SU-DHL-6 (cell line): ENCODE results near the gene IL4R.

Experiments used
- H2AFZ ChIP-seq: fragments of 200-600 bp; sonication (generic); 2 replicates; pipeline ENCODE4 v1.6.1; 2014; ENCODE audit warnings: low read depth, mild to moderate bottlenecking, moderate library complexity, mixed read lengths, antibody characterized with exemption, low read length; ENCODE audit not compliant: severe bottlenecking
- H3F3A ChIP-seq: fragments of 200-600 bp; shearing (Covaris generic); 2 replicates; pipeline ENCODE4 v1.6.0; 2016; ENCODE audit warnings: antibody characterized with exemption, mild to moderate bottlenecking; ENCODE audit not compliant: insufficient read depth
- H3K27ac ChIP-seq: fragments of 200-600 bp; sonication (generic); 2 replicates; pipeline ENCODE4 v1.5.1; 2016; ENCODE audit warnings: low read depth, mild to moderate bottlenecking, low read length, moderate library complexity, mixed read lengths
- H3K27me3 ChIP-seq: fragments of 200-600 bp; sonication (generic), shearing (Covaris generic); 2 replicates; pipeline ENCODE4 v1.6.0; 2014; ENCODE audit warnings: mild to moderate bottlenecking, low read length
- H3K36me3 ChIP-seq: fragments of 200-600 bp; sonication (generic); 2 replicates; pipeline ENCODE4 v1.6.1; 2014; ENCODE audit warnings: mild to moderate bottlenecking, low read length, mixed read lengths
- H3K4me2 ChIP-seq: fragments of 300-600, 200-600 bp; shearing (Covaris generic), sonication (generic); 2 replicates; pipeline ENCODE4 v1.6.0; 2014; ENCODE audit warnings: low read length, low read depth, mild to moderate bottlenecking; ENCODE audit not compliant: poor library complexity, severe bottlenecking
- H3K4me3 ChIP-seq: fragments of 200-600 bp; sonication (generic); 2 replicates; pipeline ENCODE4 v1.5.1; 2014; ENCODE audit warnings: antibody characterized with exemption, low read length, mild to moderate bottlenecking, mixed read lengths; ENCODE audit not compliant: insufficient read depth, poor library complexity, severe bottlenecking
- H3K79me2 ChIP-seq: fragments of 200-600 bp; sonication (generic); 2 replicates; pipeline ENCODE4 v1.6.1; 2014; ENCODE audit warnings: mild to moderate bottlenecking, low read length, moderate library complexity; ENCODE audit not compliant: insufficient read depth
- H3K9ac ChIP-seq: fragments of 200-600 bp; sonication (generic); 2 replicates; pipeline ENCODE4 v1.7.0; 2014; ENCODE audit warnings: mild to moderate bottlenecking, low read length
- H3K9me2 ChIP-seq: fragments of 200-600 bp; sonication (generic); replicated peaks from 2 replicates; pipeline ENCODE4 v1.6.1; 2014; ENCODE audit warnings: low read length; ENCODE audit not compliant: insufficient read depth
- H3K9me3 ChIP-seq: fragments of 200-600 bp; sonication (generic); 2 replicates; pipeline ENCODE4 v1.6.1; 2014; ENCODE audit warnings: low read length, mixed read lengths; ENCODE audit not compliant: insufficient read depth
- H4K20me1 ChIP-seq: fragments of 200-600 bp; sonication (generic); 2 replicates; pipeline ENCODE4 v1.6.1; 2014; ENCODE audit warnings: low read depth, mild to moderate bottlenecking, antibody characterized with exemption, low read length, moderate library complexity, mixed read lengths
- CTCF ChIP-seq: fragments of 200-600 bp; sonication (generic); IDR thresholded peaks from one replicate; pipeline ENCODE4 v1.5.1; 2017; ENCODE audit warnings: antibody characterized with exemption, mild to moderate bottlenecking, low read length, moderate library complexity; ENCODE audit not compliant: insufficient read depth, poor library complexity, severe bottlenecking
- EZH2phosphoT487 ChIP-seq: fragments of 200-600 bp; sonication (generic), shearing (Covaris generic); conservative IDR thresholded peaks from 2 replicates; pipeline ENCODE4 v1.6.1; 2018; ENCODE audit warnings: mild to moderate bottlenecking, antibody characterized with exemption, low read length, moderate library complexity, mixed read lengths

The IL4R gene

GRCh38 chr16:27403601-27403992 lies 89.8 kb downstream of the IL4R start:
- Histone ChIP-seq H3K9ac (peak overlapping the region; percentile 69), H2AFZ (no peak overlapping the region)

GRCh38 chr16:27404163-27404823 lies 90.5 kb downstream of the IL4R start:
- no peak for TF ChIP-seq EZH2phosphoT487
- TF ChIP-seq CTCF, result no peak
- Histone ChIP-seq H4K20me1 (no peaks in the 10 kb centered on the region), H3K36me3 (no peaks in the 10 kb centered on the region), H3K9me3 (no peaks in the 10 kb centered on the region), H3K9ac (peak overlapping the region; percentile 69), H3F3A (peaks cover 41% of the 10 kb centered on the region), H3K79me2 (peaks cover 21% of the 10 kb centered on the region; the same call in 1 of the 2 replicates), H3K4me3 (peak overlapping the region; percentile 58), H3K4me2 (peak overlapping the region; percentile 83), H3K27me3 (no peaks in the 10 kb centered on the region), H3K9me2 (no peaks in the 10 kb centered on the region), H3K27ac (peak overlapping the region; percentile 91), H2AFZ (no peak overlapping the region)

More at GRCh38 chr16:27403601-27403992, 89.8 kb downstream of the IL4R start:
- no peaks in the 10 kb centered on the region for H3K27me3 ChIP-seq
- peak overlapping the region; percentile 83 for H3K4me2 ChIP-seq
- H3K9me2 ChIP-seq, result no peaks in the 10 kb centered on the region
- H3K36me3 ChIP-seq, result peaks cover 2% of the 10 kb centered on the region; the same call in 1 of the 2 replicates
- peaks cover 19% of the 10 kb centered on the region; the same call in 1 of the 2 replicates for H3K79me2 ChIP-seq
- H3K4me3 ChIP-seq, result peak overlapping the region; percentile 58
- H3K27ac ChIP-seq, result peak overlapping the region; percentile 91
- H3K9me3 ChIP-seq, result peaks cover 2% of the 10 kb centered on the region; the same call in 1 of the 2 replicates
- H3F3A ChIP-seq, result peaks cover 41% of the 10 kb centered on the region
- no peaks in the 10 kb centered on the region for H4K20me1 ChIP-seq
- TF ChIP-seq CTCF (no peak), EZH2phosphoT487 (no peak)

GRCh38 chr16:27405546-27406451 lies 92.0 kb downstream of the IL4R start:
- Histone ChIP-seq H3K9me3 (no peaks in the 10 kb centered on the region), H3K27ac (peak overlapping the region; percentile 50), H4K20me1 (no peaks in the 10 kb centered on the region), H2AFZ (no peak overlapping the region), H3K9me2 (no peaks in the 10 kb centered on the region), H3K27me3 (no peaks in the 10 kb centered on the region), H3K79me2 (peaks cover 33% of the 10 kb centered on the region; the same call in 1 of the 2 replicates), H3K36me3 (peaks cover 12% of the 10 kb centered on the region), H3F3A (peaks cover 28% of the 10 kb centered on the region), H3K4me2 (peak overlapping the region; percentile 45), H3K4me3 (no peak overlapping the region), H3K9ac (peak overlapping the region; percentile 21; the same call in 1 of the 2 replicates)
- TF ChIP-seq EZH2phosphoT487 (no peak), CTCF (no peak)
